HG02885 (cell line): ENCODE data around the gene MYH13.
A peak's percentile ranks its signal among the peaks of the same experiment; 100 is the strongest.

Experiments
- ATAC-seq: cut with Tn5 transposase; IDR thresholded peaks from one replicate; pipeline ENCODE4 v1.9.1; 2021; ENCODE audit warnings: mild to moderate bottlenecking; ENCODE audit not compliant: unreplicated experiment, poor library complexity

Gene MYH13

DNA sequence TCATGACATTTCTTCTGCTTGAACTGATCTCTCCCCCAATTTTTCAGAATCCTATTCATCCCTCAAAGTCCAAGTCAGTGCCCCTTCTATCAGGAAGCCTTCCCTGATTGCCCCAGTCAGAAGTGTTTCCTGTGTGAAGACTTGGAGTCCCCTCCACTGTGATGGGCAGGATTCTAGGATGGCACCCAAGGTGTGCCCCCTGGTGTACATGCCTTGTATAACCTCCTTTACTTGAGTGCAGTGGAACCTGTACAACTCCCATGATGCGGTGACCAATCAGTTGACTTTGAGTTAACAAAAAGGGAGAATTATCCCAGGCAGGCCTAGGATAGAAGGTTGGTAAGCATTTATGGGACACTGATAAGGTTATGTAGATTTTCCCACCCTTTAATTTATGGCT lies 23.4 kb downstream of the MYH13 start:
- ATAC-seq, result no peak

GRCh38 chr17:10344816-10345215 lies 28.0 kb downstream of the MYH13 start:
- no peak for ATAC-seq

DNA sequence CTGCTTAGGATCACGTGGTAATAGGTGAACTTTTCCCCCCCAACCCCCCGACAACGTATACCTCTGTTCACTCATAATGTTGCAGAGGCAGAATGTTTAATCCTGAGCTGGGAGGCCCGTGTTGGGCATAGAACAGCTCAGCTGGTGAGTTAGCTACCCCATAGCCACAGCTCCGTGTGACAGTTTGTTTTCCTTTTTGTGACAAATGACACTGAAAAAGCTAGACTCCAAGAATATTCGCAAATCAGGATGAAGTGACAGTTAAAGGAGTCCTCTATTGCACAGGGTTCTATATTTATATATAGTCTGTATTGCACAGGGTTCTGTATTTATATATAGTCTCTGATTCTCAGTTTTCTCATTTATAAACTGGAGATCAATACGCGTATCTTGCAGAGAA lies 33.8 kb downstream of the MYH13 start:
- no peak for ATAC-seq

DNA sequence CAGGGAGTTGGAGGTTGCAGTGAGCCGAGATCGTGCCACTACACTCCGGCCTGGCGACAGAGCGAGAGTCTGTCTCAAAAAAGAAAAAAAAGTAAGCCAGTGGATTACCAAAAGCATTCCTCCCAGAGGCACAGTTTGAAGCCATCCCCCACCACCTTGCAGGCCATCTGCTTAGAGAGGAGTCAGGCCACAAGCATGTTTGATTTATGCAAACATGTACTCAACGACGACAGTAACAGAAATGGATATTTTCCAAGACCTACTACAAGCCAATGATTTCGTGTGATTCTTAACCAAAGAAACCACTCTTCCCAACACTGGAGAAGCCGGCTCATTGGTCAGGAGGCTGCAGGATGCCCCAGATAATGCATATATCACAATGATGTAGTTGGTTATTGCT lies 34.8 kb downstream of the MYH13 start:
- no peak for ATAC-seq

- no peak for ATAC-seq
Measured at GRCh38 chr17:10337136-10337535, 35.7 kb downstream of the MYH13 start.

DNA sequence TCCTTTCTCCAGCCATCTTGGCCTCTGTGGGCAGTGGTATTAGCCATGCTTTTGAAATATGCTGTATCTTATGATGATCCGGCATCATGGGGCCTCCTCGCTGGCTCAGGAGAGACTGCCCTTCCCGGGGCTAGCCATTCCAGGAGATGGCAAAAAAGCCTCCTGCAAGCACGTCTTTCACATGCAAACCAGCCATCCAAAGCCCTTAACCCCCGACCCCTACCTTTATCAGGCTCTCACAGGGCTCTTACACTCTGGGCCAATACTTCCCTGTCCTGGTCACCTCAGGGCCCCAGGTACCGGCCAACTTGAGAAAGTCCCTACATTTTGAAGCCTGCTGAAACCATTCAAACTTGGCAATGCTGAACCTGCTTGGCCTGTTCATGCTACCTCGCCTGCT lies 36.4 kb downstream of the MYH13 start:
- ATAC-seq, result no peak

DNA sequence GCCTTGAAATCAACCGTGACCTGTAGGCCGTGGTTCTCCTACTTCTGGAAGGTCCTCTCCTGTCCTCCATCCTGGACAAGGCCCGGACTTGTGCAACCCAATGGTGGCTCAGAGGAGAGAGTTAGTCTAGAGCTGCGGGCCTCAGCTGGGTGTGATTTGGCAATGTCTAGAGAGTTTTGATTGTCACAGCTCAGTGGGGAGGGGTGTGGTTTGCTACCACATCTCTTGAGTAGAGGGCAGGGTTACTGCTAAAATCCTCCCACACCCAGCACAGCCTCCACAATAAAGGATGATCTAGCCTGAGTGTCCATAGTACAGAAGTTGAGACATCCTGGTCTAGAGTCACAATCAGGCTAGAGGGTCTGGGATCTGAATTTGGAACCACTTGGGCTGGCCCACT lies 40.3 kb downstream of the MYH13 start:
- no peak for ATAC-seq

DNA sequence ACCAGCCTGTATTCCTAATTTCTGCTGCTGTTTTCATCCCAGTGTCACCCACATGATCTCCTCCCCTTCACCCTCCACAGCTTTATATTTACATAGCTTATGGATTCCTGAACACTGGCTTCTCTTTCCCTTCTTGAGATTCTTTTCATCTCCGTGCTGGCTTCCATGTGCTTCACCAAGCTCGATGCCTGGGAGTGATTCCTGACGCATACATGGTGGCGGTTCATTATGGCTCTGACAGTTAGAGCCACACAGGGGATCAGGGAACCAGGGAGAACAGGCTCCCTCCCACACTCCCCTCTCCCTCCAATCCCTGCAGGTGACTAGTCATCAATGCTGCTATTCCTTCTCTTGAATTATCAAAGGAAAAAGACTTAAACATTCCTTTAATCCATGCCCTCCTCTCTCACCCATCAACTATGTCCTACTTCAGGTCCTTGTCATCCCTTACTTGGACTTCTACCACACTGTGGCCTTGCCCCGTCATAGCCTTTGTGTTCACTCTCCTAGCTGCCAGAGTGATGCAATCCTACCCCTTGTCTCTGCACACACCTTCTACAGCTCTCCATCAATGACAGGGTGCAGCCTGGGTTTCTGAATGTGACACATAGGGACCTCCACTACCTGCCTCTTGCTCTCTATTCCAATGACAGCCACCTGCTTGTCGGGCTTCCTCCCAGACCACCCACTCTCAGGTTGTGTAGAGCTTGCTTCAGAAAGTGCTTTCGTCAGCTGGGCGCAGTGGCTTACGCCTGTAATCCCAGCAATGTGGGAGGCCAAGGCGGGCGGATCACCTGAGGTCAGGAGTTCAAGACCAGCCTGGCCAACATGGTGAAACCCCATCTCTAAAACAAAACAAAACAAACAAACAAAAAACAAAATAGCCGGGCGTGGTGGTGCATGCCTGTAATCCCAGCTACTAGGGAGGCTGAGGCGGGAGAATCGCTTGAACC lies 43.6 kb downstream of the MYH13 start:
- ATAC-seq, result no peak

- ATAC-seq, result no peak
Measured at GRCh38 chr17:10328206-10328605, 44.6 kb downstream of the MYH13 start.

GRCh38 chr17:10327640-10328039 lies 45.2 kb downstream of the MYH13 start:
- peak; percentile 68 for ATAC-seq

DNA sequence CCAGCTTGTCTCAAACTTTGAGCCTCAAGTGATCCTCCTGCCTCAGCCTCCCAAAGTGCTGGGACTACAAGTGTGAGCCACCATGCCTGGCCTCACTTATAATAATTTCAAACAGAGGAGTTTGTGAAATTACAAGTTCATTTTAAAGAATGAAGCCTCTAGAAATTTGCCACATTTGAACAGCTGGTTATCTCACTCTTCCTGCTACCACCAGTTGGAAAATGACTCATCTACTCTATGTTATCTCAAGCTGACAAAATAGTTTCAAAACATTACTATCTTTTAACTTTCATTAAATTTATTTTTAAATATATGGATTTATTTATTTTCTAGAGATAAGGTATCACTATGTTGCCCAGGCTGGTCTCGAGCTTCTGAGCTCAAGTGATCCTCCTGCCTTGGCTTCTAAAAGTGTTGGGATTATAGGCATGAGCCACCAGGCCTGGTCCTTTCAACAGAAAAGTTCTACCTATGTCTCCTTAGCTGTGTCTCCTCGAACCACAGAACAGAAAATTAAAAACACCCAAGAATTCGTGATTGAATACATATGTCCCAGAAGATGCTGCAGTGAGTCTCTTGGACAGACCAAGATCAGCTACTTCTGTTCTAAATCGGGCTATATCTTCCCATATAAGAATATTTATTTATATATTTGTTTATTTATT lies 47.6 kb downstream of the MYH13 start:
- ATAC-seq, result no peak

GRCh38 chr17:10323812-10324610 lies 48.8 kb downstream of the MYH13 start:
- no peak for ATAC-seq

- no peak for ATAC-seq
Measured at GRCh38 chr17:10318535-10318934, 54.3 kb downstream of the MYH13 start.

- no peak for ATAC-seq
Measured at GRCh38 chr17:10317543-10317834, 55.3 kb downstream of the MYH13 start.

- peak; percentile 75 for ATAC-seq
Measured at GRCh38 chr17:10316801-10317542, 55.8 kb downstream of the MYH13 start.

- no peak for ATAC-seq
Measured at GRCh38 chr17:10314329-10314728, 58.5 kb downstream of the MYH13 start.

DNA sequence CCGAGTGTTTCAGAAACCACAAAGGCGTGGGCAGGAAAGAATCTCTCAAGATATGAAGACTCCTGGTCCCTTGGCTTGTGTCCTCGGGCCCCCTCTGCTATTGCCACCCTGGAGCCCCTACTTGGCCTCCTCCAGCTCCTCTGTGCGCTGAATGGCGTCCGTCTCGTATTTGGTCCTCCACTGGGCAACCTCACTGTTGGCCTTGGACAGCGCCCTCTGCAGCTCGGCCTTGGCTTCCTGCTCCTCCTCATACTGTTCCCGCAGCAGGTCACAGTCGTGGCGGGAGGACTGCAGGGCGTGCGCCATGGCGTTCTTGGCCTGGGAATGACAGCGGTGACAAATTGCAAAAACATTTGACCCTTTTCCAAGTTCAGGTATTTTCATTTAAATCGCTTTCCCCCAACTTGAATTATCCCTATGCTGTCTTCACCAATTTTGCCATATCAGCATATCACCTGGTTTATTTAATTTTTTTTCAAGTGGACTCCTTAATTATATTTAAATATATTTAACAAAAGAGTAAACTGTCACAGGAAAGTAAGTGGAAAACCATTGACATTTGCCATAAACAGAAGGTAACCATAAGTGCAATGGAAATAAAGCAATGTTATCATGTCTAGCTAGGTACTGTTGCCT lies 59.7 kb downstream of the MYH13 start:
- ATAC-seq, result no peak

DNA sequence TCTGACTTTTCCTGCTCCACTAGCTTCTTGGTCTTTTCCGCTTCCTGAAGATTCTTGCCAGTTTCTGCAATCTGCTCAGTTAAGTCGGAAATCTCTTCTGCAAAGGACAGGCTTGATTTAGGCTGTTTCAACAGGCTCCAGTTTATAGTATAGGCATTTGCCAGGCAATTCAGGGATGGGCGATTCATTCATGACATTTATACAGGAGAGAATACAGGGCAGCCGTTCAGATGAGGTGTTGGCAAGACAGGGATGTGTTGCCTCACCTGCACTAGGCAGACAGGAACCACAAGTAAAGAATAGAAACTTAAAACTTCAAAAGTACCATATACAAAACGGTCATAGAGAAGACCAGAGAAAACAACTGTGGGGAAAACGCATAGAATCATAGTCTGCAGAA lies 61.7 kb downstream of the MYH13 start:
- ATAC-seq, result no peak

DNA sequence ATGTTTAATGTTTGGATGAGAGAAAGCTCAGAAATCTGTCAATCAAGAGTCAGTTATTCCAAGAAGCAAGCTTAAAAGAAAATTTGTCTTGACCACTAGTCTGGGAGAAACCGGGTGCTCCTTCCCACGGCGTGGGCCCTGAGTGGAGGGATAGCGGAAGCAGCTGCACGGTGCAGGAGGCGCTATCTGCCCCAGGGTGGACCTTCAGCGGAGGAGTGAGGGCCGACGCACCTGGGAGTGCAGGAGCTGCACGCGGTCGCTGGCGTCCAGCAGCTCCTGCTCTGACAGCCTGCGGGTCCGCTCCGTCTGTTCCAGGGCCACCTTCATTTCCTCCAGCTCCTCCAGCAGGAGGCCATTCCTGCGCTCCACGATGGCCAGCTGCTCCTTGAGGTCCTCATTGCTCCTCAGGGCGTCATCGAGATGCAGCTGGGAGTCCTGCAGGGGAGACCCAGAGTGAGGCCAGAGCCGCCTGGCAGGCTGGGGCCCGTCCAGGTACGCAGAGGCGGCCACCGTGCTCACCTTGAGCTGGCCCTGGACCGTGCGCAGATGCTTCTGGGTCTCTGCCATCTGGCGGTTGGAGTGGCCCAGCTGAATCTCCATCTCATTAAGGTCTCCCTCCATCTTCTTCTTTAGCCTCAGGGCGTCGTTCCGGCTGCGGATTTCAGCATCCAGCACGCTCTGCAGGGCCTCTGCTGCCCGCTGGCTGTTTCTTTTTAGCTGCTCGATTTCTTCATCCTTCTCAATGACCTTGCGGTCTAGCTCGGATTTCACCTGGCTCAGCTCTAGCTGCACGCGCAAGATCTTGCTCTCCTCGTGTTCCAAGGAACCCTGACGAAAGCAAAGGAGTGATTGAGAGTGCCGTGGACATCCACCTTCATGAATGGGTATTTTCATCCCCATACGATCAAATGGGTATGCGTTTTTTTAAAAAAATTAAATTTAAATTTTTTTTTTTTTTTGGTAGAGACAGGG lies 63.5 kb downstream of the MYH13 start:
- ATAC-seq, result no peak
